Endothelial cell of umbilical vein (primary cell): ENCODE measurements around the gene TULP1. TPM values are rescaled to one million over a fixed set of nuclear protein-coding genes. Genes with fewer than 3 reads are reported as not detected.

ENCODE experiments used
- BruUV-seq: library from RNA; stranded (reverse); fragments of 400-500 nt; replicated peaks from 2 replicates; lab custom pipeline; 2021; lab: Mats Ljungman, UMichigan
- CTCF ChIA-PET: fragments of 300-600, 350-600 bp; sonication (Branson Sonifier 250); formaldehyde crosslinking; loops from one replicate; lab custom pipeline; 2021; ENCODE audit warnings: antibody characterized with exemption, inconsistent platforms; lab: Charles Lee
- POLR2A ChIA-PET: fragments of 300-600, 350-600 bp; sonication (Branson Sonifier 250); formaldehyde crosslinking; loops from one replicate; lab custom pipeline; 2021; ENCODE audit warnings: antibody characterized with exemption, inconsistent platforms; lab: Charles Lee
- DNase-seq: peaks from one replicate; pipeline ENCODE4 v3.0.0-alpha.2; 2011; ENCODE audit warnings: low read depth, low spot score
- FAIRE-seq: peaks from 2 replicates; lab custom pipeline; 2011; peaks lifted over from hg19 to GRCh38; lab: Jason Lieb, UNC
- H2AFZ ChIP-seq: 2 replicates; pipeline ENCODE4 v1.6.0; 2012; ENCODE audit warnings: low read depth, low read length, control low read depth, inconsistent platforms
- H3K27ac ChIP-seq: 2 replicates; pipeline ENCODE4 v1.5.1; 2011; ENCODE audit warnings: low read depth, mild to moderate bottlenecking, control low read depth, low read length, moderate library complexity; ENCODE audit not compliant: insufficient read depth
- H3K27me3 ChIP-seq, 2 experiments: 2 replicates each; pipeline versions ENCODE4 v1.6.0 to v1.6.1; 2011; ENCODE audit warnings: low read length in 2 of 2, mixed read lengths in 1 of 2; ENCODE audit not compliant: control insufficient read depth in 2 of 2, insufficient read depth in 2 of 2
- H3K36me3 ChIP-seq, 2 experiments: 2 replicates in 1 of 2; 3 replicates in 1 of 2; pipeline ENCODE4 v1.5.1; 2011; ENCODE audit warnings: low read length in 2 of 2, mild to moderate bottlenecking in 1 of 2, moderate library complexity in 1 of 2; ENCODE audit not compliant: control insufficient read depth in 2 of 2, insufficient read depth in 2 of 2; ENCODE audit errors: extremely low read depth in 1 of 2
- H3K4me1 ChIP-seq: 3 replicates; pipeline ENCODE4 v1.5.1; 2011; ENCODE audit warnings: mild to moderate bottlenecking, low read length; ENCODE audit not compliant: control insufficient read depth, insufficient read depth; ENCODE audit errors: extremely low read depth
- H3K4me2 ChIP-seq: 2 replicates; pipeline ENCODE4 v1.6.1; 2011; ENCODE audit warnings: low read length, control low read depth, mixed read lengths; ENCODE audit not compliant: insufficient read depth
- H3K4me3 ChIP-seq, 3 experiments: fragments of 200-600 bp in 1 of 3; sonication (generic), shearing (Covaris generic) in 1 of 3; replicated peaks in 1 of 3; 2 replicates each; pipeline ENCODE4 v1.5.1; 2011 to 2016; ENCODE audit warnings: control low read depth in 3 of 3, low read length in 3 of 3, mild to moderate bottlenecking in 2 of 3, inconsistent platforms in 1 of 3, low read depth in 1 of 3, moderate library complexity in 1 of 3; ENCODE audit not compliant: insufficient read depth in 1 of 3
- H3K79me2 ChIP-seq: 2 replicates; pipeline ENCODE4 v1.6.0; 2012; ENCODE audit warnings: low read length, inconsistent platforms; ENCODE audit not compliant: control insufficient read depth, insufficient read depth
- H3K9ac ChIP-seq: replicated peaks from 2 replicates; pipeline ENCODE3; 2011; ENCODE audit warnings: low read length, control low read depth; ENCODE audit not compliant: insufficient read depth; ENCODE audit errors: extremely low read depth
- H3K9me1 ChIP-seq: replicated peaks from 3 replicates; pipeline ENCODE4 v1.6.0; 2011; ENCODE audit warnings: mild to moderate bottlenecking, low read length; ENCODE audit not compliant: control insufficient read depth, insufficient read depth; ENCODE audit errors: extremely low read depth
- H3K9me3 ChIP-seq: replicated peaks from 2 replicates; pipeline ENCODE4 v1.5.1; 2012; ENCODE audit warnings: low read length, inconsistent platforms; ENCODE audit not compliant: control insufficient read depth, insufficient read depth
- H4K20me1 ChIP-seq: replicated peaks from 2 replicates; pipeline ENCODE3; 2011; ENCODE audit warnings: mild to moderate bottlenecking, low read length; ENCODE audit not compliant: control insufficient read depth, insufficient read depth; ENCODE audit errors: extremely low read depth
- CTCF ChIP-seq, 2 donors: IDR thresholded peaks; 1 replicate in 1 of 2; 2 replicates in 1 of 2; pipeline ENCODE4 v1.5.1; 2011; ENCODE audit warnings: low read length in 2 of 2, mild to moderate bottlenecking in 2 of 2, moderate library complexity in 2 of 2, control low read depth in 1 of 2, inconsistent platforms in 1 of 2, low read depth in 1 of 2; ENCODE audit not compliant: insufficient read depth in 1 of 2; ENCODE audit errors: extremely low read depth in 1 of 2
- EZH2 ChIP-seq: IDR thresholded peaks from 2 replicates; pipeline ENCODE4 v1.6.1; 2012; ENCODE audit warnings: borderline replicate concordance, low read depth, mild to moderate bottlenecking, moderate library complexity, low read length, inconsistent platforms; ENCODE audit not compliant: severe bottlenecking
- FOS ChIP-seq: IDR thresholded peaks from 2 replicates; pipeline ENCODE4 v1.6.1; 2011; ENCODE audit warnings: mild to moderate bottlenecking, low read length, moderate library complexity, borderline replicate concordance; ENCODE audit not compliant: insufficient read depth
- GATA2 ChIP-seq: IDR thresholded peaks from 2 replicates; pipeline ENCODE4 v1.7.0; 2011; ENCODE audit warnings: low read depth, mild to moderate bottlenecking, moderate library complexity, mixed read lengths, low read length; ENCODE audit not compliant: insufficient read length, insufficient read depth
- JUN ChIP-seq: IDR thresholded peaks from 2 replicates; pipeline ENCODE4 v1.6.1; 2011; ENCODE audit warnings: borderline replicate concordance, low read depth; ENCODE audit not compliant: insufficient read length, insufficient read depth
- MAX ChIP-seq: IDR thresholded peaks from 2 replicates; pipeline ENCODE4 v1.6.1; 2011; ENCODE audit not compliant: insufficient read depth, insufficient read length
- MYC ChIP-seq: IDR thresholded peaks from one replicate; pipeline ENCODE4 v1.6.1; 2011; ENCODE audit warnings: mild to moderate bottlenecking, low read depth, low read length
- POLR2A ChIP-seq: IDR thresholded peaks from 2 replicates; pipeline ENCODE4 v1.6.1; 2012; ENCODE audit warnings: low read depth, mild to moderate bottlenecking, control low read depth, low read length
- POLR2AphosphoS5 ChIP-seq: IDR thresholded peaks from 2 replicates; pipeline ENCODE4 v1.6.1; 2012; ENCODE audit warnings: low read depth, mild to moderate bottlenecking, control low read depth, low read length, moderate library complexity; ENCODE audit not compliant: insufficient read depth
- dilution Hi-C: fragments of 300-500 bp; cut with MboI; formaldehyde crosslinking; loops from one replicate; pipeline ENCODE4 v1.15.0; 2019; ENCODE audit warnings: low sequenced_read_pairs; ENCODE audit not compliant: extremely low pct_ligation_motif_present
- intact Hi-C: fragments of 100-400 bp; cut with micrococcal nuclease; formaldehyde crosslinking; loops from one replicate; pipeline ENCODE4 v1.10.0; 2022
- polyA plus RNA-seq, 4 experiments: library from polyadenylated mRNA; depleted of rRNA in 3 of 4; stranded (reverse) in 3 of 4; unstranded in 1 of 4; fragments of >200 nt; gene quantifications; 2 replicates each; pipeline versions ENCODE4 v1.2.1 to v1.2.3, GENCODE V29; 2011 to 2012; ENCODE audit warnings: missing spikeins in 1 of 4
- total RNA-seq: library from RNA; stranded (reverse); gene quantifications from 2 replicates; pipeline ENCODE4 v1.2.3, GENCODE V29; 2021

TULP1 gene
- total and polyA plus RNA-seq, 2 donors (not counting 3 experiments of a cell fraction or from before 2014, with no cell fraction given), result not detected

- no peak overlapping the region for H2AFZ ChIP-seq
- ChIA-PET POLR2A (no interaction called here), CTCF (interaction anchor here (0.7 to 11.7 kb wide), 5 partner anchors 10 to 213 kb away, joined by 3 to 252 read pairs (median 6); partner anchors contain the start of gene ARMC12)
- no peak overlapping the region for H3K9ac ChIP-seq
- no TSS peak for BruUV-seq
- no peaks in the 10 kb centered on the region for H3K27me3 ChIP-seq
- DNase-seq (no peak), FAIRE-seq (no peak)
- intact Hi-C loops (loop anchor here (5.0 to 10.0 kb wide), 2 partner anchors 43 to 100 kb away; no protein-coding TSS in a partner anchor), dilution Hi-C loops (no loop called here)
- TF ChIP-seq CTCF (IDR thresholded peaks at IDR 0.05; ENCODE audit: extremely low read depth in 1 of 2, insufficient read depth in 1 of 2, low read depth in 1 of 2, low read length in 2 of 2) (no peak), POLR2A (no peak), GATA2 (no peak), JUN (no peak), POLR2AphosphoS5 (no peak), MAX (no peak), MYC (no peak), EZH2 (no peak), FOS (no peak)
- H3K4me1 ChIP-seq, result no peaks in the 10 kb centered on the region
- no peaks in the 10 kb centered on the region for H3K36me3 ChIP-seq
- no peak overlapping the region for H3K4me3 ChIP-seq
- H3K4me2 ChIP-seq, result no peak overlapping the region
- H3K79me2 ChIP-seq, result no peaks in the 10 kb centered on the region
- no peaks in the 10 kb centered on the region for H3K9me1 ChIP-seq
- no peak overlapping the region for H3K27ac ChIP-seq
- no peaks in the 10 kb centered on the region for H3K9me3 ChIP-seq
- no peaks in the 10 kb centered on the region for H4K20me1 ChIP-seq
These were observed 11.8 kb upstream of the TULP1 start for GRCh38 chr6:35524380-35525020.
